Testis (tissue), 2 donors: ENCODE results near the gene ZNF485.

Source experiments
- POLR2A ChIP-seq: fragments of 450-650 bp; IDR thresholded peaks from one replicate; pipeline ENCODE4 v1.6.1; 2017; ENCODE audit warnings: antibody characterized with exemption, mild to moderate bottlenecking, moderate library complexity
- TF ChIP-seq, protein P1 (sequence below), 3 experiments: fragments of 450-650 bp in 2 of 3; fragments of 200-600 bp in 1 of 3; sonication (generic) in 1 of 3; IDR thresholded peaks; one replicate each; pipeline ENCODE4 v1.5.1; 2016 to 2019; ENCODE audit warnings: antibody characterized with exemption in 3 of 3, mild to moderate bottlenecking in 2 of 3, moderate library complexity in 1 of 3

DNA sequence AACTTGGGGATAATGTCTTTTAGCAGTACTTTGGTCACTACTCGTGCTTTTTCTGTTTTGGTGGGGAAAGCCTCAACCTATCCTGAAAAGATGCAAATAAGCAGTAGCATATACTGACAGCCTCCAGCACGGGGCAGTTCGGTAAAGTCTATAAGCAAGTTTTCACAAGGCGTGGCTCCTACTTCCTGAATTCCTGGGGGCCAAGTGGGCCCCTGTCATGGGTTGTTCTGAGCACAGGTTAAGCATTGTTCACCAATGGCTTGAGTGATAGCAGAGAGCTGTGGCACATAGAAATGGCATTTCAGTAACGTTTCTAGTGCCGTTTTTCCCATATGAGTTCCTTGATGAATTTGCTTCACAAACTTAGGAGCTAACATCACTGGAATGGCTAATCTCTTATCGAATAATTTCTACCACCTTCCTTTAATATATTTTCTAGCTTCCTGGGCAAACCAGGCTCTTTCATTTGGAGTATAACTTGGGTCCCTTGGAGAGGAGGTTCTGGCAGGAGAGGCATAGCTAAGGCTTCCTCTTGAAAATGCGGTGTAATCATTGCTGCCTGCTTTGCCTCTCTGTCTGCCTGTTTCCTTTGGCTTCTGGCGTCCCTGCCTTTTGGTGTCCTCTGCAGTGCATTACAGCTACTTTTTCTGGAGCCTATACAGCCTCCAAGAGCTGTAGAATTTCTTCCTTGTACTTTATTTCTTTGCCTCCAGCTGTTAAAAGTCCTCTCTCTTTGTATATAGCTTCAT, 20.1 kb upstream of the ZNF485 start:
- TF ChIP-seq, protein P1, sequence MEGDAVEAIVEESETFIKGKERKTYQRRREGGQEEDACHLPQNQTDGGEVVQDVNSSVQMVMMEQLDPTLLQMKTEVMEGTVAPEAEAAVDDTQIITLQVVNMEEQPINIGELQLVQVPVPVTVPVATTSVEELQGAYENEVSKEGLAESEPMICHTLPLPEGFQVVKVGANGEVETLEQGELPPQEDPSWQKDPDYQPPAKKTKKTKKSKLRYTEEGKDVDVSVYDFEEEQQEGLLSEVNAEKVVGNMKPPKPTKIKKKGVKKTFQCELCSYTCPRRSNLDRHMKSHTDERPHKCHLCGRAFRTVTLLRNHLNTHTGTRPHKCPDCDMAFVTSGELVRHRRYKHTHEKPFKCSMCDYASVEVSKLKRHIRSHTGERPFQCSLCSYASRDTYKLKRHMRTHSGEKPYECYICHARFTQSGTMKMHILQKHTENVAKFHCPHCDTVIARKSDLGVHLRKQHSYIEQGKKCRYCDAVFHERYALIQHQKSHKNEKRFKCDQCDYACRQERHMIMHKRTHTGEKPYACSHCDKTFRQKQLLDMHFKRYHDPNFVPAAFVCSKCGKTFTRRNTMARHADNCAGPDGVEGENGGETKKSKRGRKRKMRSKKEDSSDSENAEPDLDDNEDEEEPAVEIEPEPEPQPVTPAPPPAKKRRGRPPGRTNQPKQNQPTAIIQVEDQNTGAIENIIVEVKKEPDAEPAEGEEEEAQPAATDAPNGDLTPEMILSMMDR (IDR thresholded peaks at IDR 0.05): no peak
- TF ChIP-seq POLR2A: no peak
